ENCODE data around the gene FBXW11. TPM values are rescaled to one million over a fixed set of nuclear protein-coding genes. Genes with fewer than 3 reads are reported as not detected.

The FBXW11 gene
- 62.8 and 69.2 TPM in 2 replicates for total RNA-seq (2014; rRNA removed)
- Bru-seq, nascent RNA: percentile 93 among the genes with signal in this experiment
- BruChase-seq, experiment 1, labeled RNA remaining after a 6-hour chase: percentile 85 among the genes with signal in this experiment
- percentile 87 among the genes with signal in this experiment for BruChase-seq, experiment 2, labeled RNA remaining after a 2-hour chase
- long read RNA-seq, full-length matches to known transcripts: 29 of 72 reads
- long read RNA-seq, partial matches to known transcripts: 17 of 72 reads
- long read RNA-seq, other reads (novel, unspliced or antisense): 26 of 72 reads

GRCh38 chr5:172006321-172007174, at the start of gene FBXW11:
Gene FBXW11 (minus strand): TSS chr5:172006638. CDS start chr5:172006502, 136 bp downstream.
- ChIA-PET POLR2A (ENCODE audit: unreplicated experiment) (interaction anchor here (0.5 to 0.6 kb wide), 3 partner anchors 10 to 665 kb away, joined by 3 read pairs; no protein-coding TSS in a partner anchor), CTCF (interaction anchor here (0.7 to 2.1 kb wide), 3 partner anchors 93 to 98 kb away, joined by 3 to 10 read pairs (median 3); no protein-coding TSS in a partner anchor)
- Histone ChIP-seq H2AFZ (ENCODE audit: low read length) (peak within 1 kb of the TSS; percentile 68), H3K27me3 (ENCODE audit: low read length) (no peaks in the 10 kb centered on the region), H3F3A (ENCODE audit: low read length, unreplicated experiment) (no peaks in the 10 kb centered on the region), H3K79me2 (ENCODE audit: low read length) (peaks cover 58% of the 10 kb centered on the region), H4K20me1 (ENCODE audit: low read length) (peaks cover 29% of the 10 kb centered on the region; the same call in 1 of the 2 replicates), H3K9me3 (ENCODE audit: low read length) (no peaks in the 10 kb centered on the region), H3K27ac (ENCODE audit: low read length) (peak within 1 kb of the TSS; percentile 79), H3K4me1 (ENCODE audit: insufficient read depth, low read length) (peaks cover 40% of the 10 kb centered on the region), H3K9me2 (replicated peaks; ENCODE audit: low read length) (no peaks in the 10 kb centered on the region), H3K4me3 (ENCODE audit: low read length) (peak within 1 kb of the TSS; percentile 80), H3K4me2 (ENCODE audit: low read length) (peak within 1 kb of the TSS; percentile 99), H3K9ac (ENCODE audit: low read length) (peak within 1 kb of the TSS; percentile 90), H3K36me3 (ENCODE audit: low read depth, low read length) (peaks cover 4% of the 10 kb centered on the region; the same call in 1 of the 2 replicates)
- TF ChIP-seq EZH2 (IDR thresholded peaks at IDR 0.05; ENCODE audit: low read length, unreplicated experiment): no peak
- no peak for TF ChIP-seq CTCF (conservative IDR thresholded peaks at IDR 0.05; ENCODE audit: low read depth, low read length)
- no peak for TF ChIP-seq EZH2phosphoT487 (IDR thresholded peaks at IDR 0.05; ENCODE audit: borderline replicate concordance, low read length)
- BruUV-seq (replicated peaks): no TSS peak
- DNase-seq: peak; percentile 98
- intact Hi-C loops (cut with micrococcal nuclease): loop anchor here (1.0 to 2.0 kb wide), 2 partner anchors 94 to 182 kb away; partner anchors contain the start of gene STK10
- peak; percentile 88 for ATAC-seq

- intact Hi-C loops (cut with micrococcal nuclease): no loop called here
- Histone ChIP-seq H2AFZ (ENCODE audit: low read length) (no peak overlapping the region), H4K20me1 (ENCODE audit: low read length) (no peaks in the 10 kb centered on the region), H3F3A (ENCODE audit: low read length, unreplicated experiment) (no peaks in the 10 kb centered on the region), H3K36me3 (ENCODE audit: low read depth, low read length) (peaks cover 6% of the 10 kb centered on the region; the same call in 1 of the 2 replicates), H3K9me2 (replicated peaks; ENCODE audit: low read length) (no peaks in the 10 kb centered on the region), H3K4me2 (ENCODE audit: low read length) (no peak overlapping the region), H3K79me2 (ENCODE audit: low read length) (no peaks in the 10 kb centered on the region), H3K9me3 (ENCODE audit: low read length) (no peaks in the 10 kb centered on the region), H3K4me3 (ENCODE audit: low read length) (no peak overlapping the region), H3K27ac (ENCODE audit: low read length) (no peak overlapping the region), H3K9ac (ENCODE audit: low read length) (no peak overlapping the region), H3K4me1 (ENCODE audit: insufficient read depth, low read length) (no peaks in the 10 kb centered on the region), H3K27me3 (ENCODE audit: low read length) (no peaks in the 10 kb centered on the region)
- DNase-seq (no peak), ATAC-seq (no peak)
- ChIA-PET POLR2A (ENCODE audit: unreplicated experiment) (no interaction called here), CTCF (interaction anchor here (0.6 kb wide), 1 partner anchor 424 kb away, joined by 5 read pairs; no protein-coding TSS in a partner anchor)
- no peak for TF ChIP-seq EZH2phosphoT487 (IDR thresholded peaks at IDR 0.05; ENCODE audit: borderline replicate concordance, low read length)
- no peak for TF ChIP-seq EZH2 (IDR thresholded peaks at IDR 0.05; ENCODE audit: low read length, unreplicated experiment)
- TF ChIP-seq CTCF (conservative IDR thresholded peaks at IDR 0.05; ENCODE audit: low read depth, low read length): no peak
- BruUV-seq (replicated peaks): no TSS peak
Observed at GRCh38 chr5:172055996-172056395, 49.6 kb upstream of the FBXW11 start.

All from PC-3 (cell line).